CD4-positive, CD25-positive, alpha-beta regulatory T cell (primary cell): Measurements from ENCODE around the gene ABCC1. TPM values are rescaled to one million over a fixed set of nuclear protein-coding genes. Genes with fewer than 3 reads are reported as not detected.
A peak's percentile ranks its signal among the peaks of the same experiment; 100 is the strongest.
"Not testable (repeated sequence)": the region's sequence is repeated elsewhere in the genome, so short reads cannot be mapped to it uniquely, and the experiment has no call there.

Source experiments
- ATAC-seq, 2 donors: fragments of 150-1000 bp; cut with Tn5 transposase; one replicate each; pipeline ENCODE4 v1.10.0; 2021; ENCODE audit warnings: low read depth in 2 of 2, moderate number of reproducible peaks in 2 of 2, moderate library complexity in 1 of 2
- DNase-seq, 3 donors: peaks; one replicate each; pipeline versions ENCODE4 v3.0.0 to v3.0.0-alpha.2; 2012 to 2022; ENCODE audit warnings: mixed read lengths in 1 of 3
- H3K27ac ChIP-seq: one replicate; pipeline ENCODE4 v1.7.0; 2013; ENCODE audit warnings: mild to moderate bottlenecking, low read length; ENCODE audit not compliant: insufficient read depth, poor library complexity, severe bottlenecking
- H3K27me3 ChIP-seq: one replicate; pipeline ENCODE4 v1.7.0; 2013; ENCODE audit warnings: low read length; ENCODE audit not compliant: control insufficient read depth, insufficient read depth
- H3K36me3 ChIP-seq: one replicate; pipeline ENCODE4 v1.7.0; 2013; ENCODE audit warnings: mild to moderate bottlenecking, low read length, moderate library complexity; ENCODE audit not compliant: control insufficient read depth, insufficient read depth
- H3K4me1 ChIP-seq: 2 replicates; pipeline ENCODE4 v1.7.0; 2013; ENCODE audit warnings: mild to moderate bottlenecking, low read length; ENCODE audit not compliant: insufficient read depth, control insufficient read depth, poor library complexity, severe bottlenecking
- H3K4me3 ChIP-seq: one replicate; pipeline ENCODE4 v1.7.0; 2013; ENCODE audit warnings: low read depth, mild to moderate bottlenecking, low read length, moderate library complexity
- H3K9me3 ChIP-seq, 2 experiments: 1 replicate in 1 of 2; 2 replicates in 1 of 2; pipeline ENCODE4 v1.7.0; 2013; ENCODE audit warnings: low read length in 2 of 2, mild to moderate bottlenecking in 1 of 2, moderate library complexity in 1 of 2; ENCODE audit not compliant: control insufficient read depth in 2 of 2
- H3K27ac Mint-ChIP-seq, 3 donors: one replicate each; pipeline ENCODE4 v1.8.0; 2020 to 2022; ENCODE audit warnings: mild to moderate bottlenecking in 3 of 3, mixed read lengths in 3 of 3, moderate library complexity in 2 of 3
- H3K27me3 Mint-ChIP-seq: one replicate; pipeline ENCODE4 v1.8.0; 2022; ENCODE audit warnings: mild to moderate bottlenecking, mixed read lengths
- H3K36me3 Mint-ChIP-seq: one replicate; pipeline ENCODE4 v1.8.0; 2020; ENCODE audit warnings: mixed read lengths
- H3K4me1 Mint-ChIP-seq, 4 donors: one replicate each; pipeline ENCODE4 v1.8.0; 2020 to 2022; ENCODE audit warnings: mixed read lengths in 4 of 4, mild to moderate bottlenecking in 1 of 4
- H3K4me3 Mint-ChIP-seq, 4 donors: one replicate each; pipeline ENCODE4 v1.8.0; 2020 to 2022; ENCODE audit warnings: mild to moderate bottlenecking in 4 of 4, mixed read lengths in 4 of 4, moderate library complexity in 3 of 4
- H3K9me3 Mint-ChIP-seq, 7 donors: one replicate each; pipeline ENCODE4 v1.8.0; 2020 to 2022; ENCODE audit warnings: mixed read lengths in 7 of 7, mild to moderate bottlenecking in 3 of 7, moderate library complexity in 2 of 7
- polyA plus RNA-seq, 4 donors: library from polyadenylated mRNA; unstranded; fragments of 300-500 nt; fragmentation: Illumina TruSeq; gene quantifications; one replicate each; pipeline ENCODE4 v1.2.3, GENCODE V29; 2021
- total RNA-seq: library from RNA; stranded (reverse); gene quantifications from one replicate; pipeline ENCODE4 v1.2.3, GENCODE V29; 2022

The ABCC1 gene
- total and polyA plus RNA-seq, 5 donors from 2014 or later, result 6.9 to 103 (median 8.7) TPM

- peaks cover 21 to 80% (median 56%) of the 10 kb centered on the region in 4 donors for H3K4me1 Mint-ChIP-seq
- Histone ChIP-seq H3K36me3 (no peaks in the 10 kb centered on the region), H3K9me3 (no peaks in the 10 kb centered on the region), H3K27me3 (no peaks in the 10 kb centered on the region), H3K4me3 (no peak overlapping the region), H3K27ac (peak overlapping the region; percentile 14), H3K4me1 (peaks cover 74% of the 10 kb centered on the region)
- H3K9me3 Mint-ChIP-seq, result no peaks in the 10 kb centered on the region
- H3K27ac Mint-ChIP-seq, result peak overlapping the region; percentile 51 to 90 (median 76)
- H3K27me3 Mint-ChIP-seq, result peaks cover 4% of the 10 kb centered on the region
- peaks cover 17% of the 10 kb centered on the region for H3K36me3 Mint-ChIP-seq
- peak overlapping the region in 3 of 4 donors; percentile 45 to 93 (median 48) for H3K4me3 Mint-ChIP-seq
- DNase-seq, result no peak
- no peak for ATAC-seq
These were observed 4.8 kb downstream of the ABCC1 start for GRCh38 chr16:15953929-15954813.

- peak overlapping the region in 2 of 4 donors; percentile 43 to 64 for H3K4me3 Mint-ChIP-seq
- H3K27ac ChIP-seq, result no peak overlapping the region
- no peak for DNase-seq
These were observed 5.4 kb downstream of the ABCC1 start for GRCh38 chr16:15954814-15955151.

GRCh38 chr16:15955425-15955824 lies 6.0 kb downstream of the ABCC1 start:
- Mint-ChIP-seq H3K36me3 (peaks cover 24% of the 10 kb centered on the region), H3K27me3 (no peaks in the 10 kb centered on the region), H3K27ac (peak overlapping the region; percentile 89 to 93 (median 90)), H3K4me3 (peak overlapping the region in 3 of 4 donors; percentile 11 to 64 (median 22)), H3K9me3 (no peaks in the 10 kb centered on the region), H3K4me1 (peaks cover 21 to 88% (median 62%) of the 10 kb centered on the region in 4 donors)
- H3K4me1 ChIP-seq, result peaks cover 81% of the 10 kb centered on the region
- no peaks in the 10 kb centered on the region for H3K36me3 ChIP-seq
- H3K4me3 ChIP-seq, result no peak overlapping the region
- DNase-seq (no peak), ATAC-seq (no peak)
- peak overlapping the region; percentile 52 for H3K27ac ChIP-seq
- H3K27me3 ChIP-seq, result no peaks in the 10 kb centered on the region
- no peaks in the 10 kb centered on the region for H3K9me3 ChIP-seq

More at GRCh38 chr16:15954814-15955151, 5.4 kb downstream of the ABCC1 start:
- H3K4me1 ChIP-seq, result peaks cover 79% of the 10 kb centered on the region
- H3K27ac Mint-ChIP-seq, result peak overlapping the region; percentile 4 to 90 (median 76)
- H3K27me3 Mint-ChIP-seq, result peaks cover 4% of the 10 kb centered on the region
- no peak overlapping the region for H3K4me3 ChIP-seq
- H3K4me1 Mint-ChIP-seq, result peaks cover 21 to 86% (median 59%) of the 10 kb centered on the region in 4 donors
- H3K9me3 Mint-ChIP-seq, result no peaks in the 10 kb centered on the region
- no peak for ATAC-seq
- H3K27me3 ChIP-seq, result no peaks in the 10 kb centered on the region
- H3K36me3 ChIP-seq, result no peaks in the 10 kb centered on the region
- no peaks in the 10 kb centered on the region for H3K9me3 ChIP-seq
- peaks cover 18% of the 10 kb centered on the region for H3K36me3 Mint-ChIP-seq

DNA sequence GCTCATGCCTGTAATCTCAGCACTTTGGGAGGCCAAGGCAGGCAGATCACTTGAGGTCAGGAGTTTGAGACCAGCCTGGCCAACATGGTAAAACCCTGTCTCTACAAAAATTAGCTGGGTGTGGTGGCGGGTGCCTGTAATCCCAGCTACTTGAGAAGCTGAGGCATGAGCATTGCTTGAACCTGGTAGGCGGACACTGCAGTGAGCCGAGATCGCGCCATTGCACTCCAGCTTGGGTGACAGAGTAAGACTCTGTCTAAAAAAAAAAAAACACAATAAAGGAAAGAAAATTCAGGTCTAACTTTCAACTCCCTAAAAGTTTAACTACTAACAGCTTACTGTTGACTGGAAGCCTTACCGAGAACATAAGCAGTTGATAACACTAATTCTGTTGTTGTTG lies 6.7 kb downstream of the ABCC1 start:
- Mint-ChIP-seq H3K4me3 (peak overlapping the region in 3 of 4 donors; percentile 22 to 74 (median 64)), H3K27ac (peak overlapping the region; percentile 89 to 93 (median 90)), H3K36me3 (peaks cover 24% of the 10 kb centered on the region), H3K4me1 (peaks cover 21 to 90% (median 63%) of the 10 kb centered on the region in 4 donors)
- Histone ChIP-seq H3K4me1 (peaks cover 80% of the 10 kb centered on the region), H3K4me3 (peak overlapping the region; percentile 58), H3K27ac (peak overlapping the region; percentile 70)
- not testable (repeated sequence) for H3K27me3 ChIP-seq, H3K9me3 Mint-ChIP-seq, H3K36me3 ChIP-seq, ATAC-seq, H3K9me3 ChIP-seq, H3K27me3 Mint-ChIP-seq
- peak in 1 of 3 donors; percentile 36 for DNase-seq

DNA sequence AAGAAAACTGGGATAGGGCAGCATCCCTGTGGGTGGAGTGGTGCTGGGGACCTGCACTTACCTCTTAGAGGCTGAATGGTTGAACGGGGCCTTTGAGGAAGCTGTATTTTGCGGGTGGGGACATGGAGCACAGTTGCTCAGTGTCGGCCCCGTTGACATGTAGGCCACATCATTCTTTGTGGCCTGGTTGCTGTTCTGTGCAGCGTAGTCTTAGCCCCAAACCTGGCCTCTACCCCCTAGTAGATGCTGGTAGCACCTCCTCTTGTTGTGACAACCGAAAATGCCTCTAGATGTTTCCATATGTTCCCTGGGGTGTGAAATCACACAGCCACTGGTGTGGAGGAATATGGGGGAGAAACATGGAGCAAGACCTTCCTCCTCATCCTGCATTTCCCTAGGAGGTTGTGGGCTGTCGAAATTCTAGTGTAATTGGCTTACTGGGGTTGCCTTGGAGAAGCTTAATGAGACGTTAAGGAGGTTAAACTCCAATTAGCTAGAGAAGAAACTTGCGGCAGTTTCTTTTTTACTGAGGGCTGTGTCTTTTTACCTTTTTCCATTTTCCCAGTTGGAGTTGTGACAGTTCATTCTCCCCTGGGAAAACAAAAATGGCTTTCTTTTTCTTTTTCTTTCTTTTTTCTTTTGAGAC lies 9.4 kb downstream of the ABCC1 start:
- Mint-ChIP-seq H3K9me3 (peaks cover 0 to 6% (median 3%) of the 10 kb centered on the region in 7 donors), H3K4me1 (peaks cover 14 to 90% (median 61%) of the 10 kb centered on the region in 4 donors), H3K36me3 (peaks cover 31% of the 10 kb centered on the region), H3K4me3 (peak overlapping the region in 3 of 4 donors; percentile 33 to 76 (median 62)), H3K27ac (peak overlapping the region; percentile 97 to 98 (median 98)), H3K27me3 (peaks cover 8% of the 10 kb centered on the region)
- Histone ChIP-seq H3K4me1 (peaks cover 64% of the 10 kb centered on the region), H3K4me3 (peak overlapping the region; percentile 37), H3K27me3 (no peaks in the 10 kb centered on the region), H3K27ac (peak overlapping the region; percentile 98), H3K9me3 (peaks cover 0 to 7% of the 10 kb centered on the region in 2 experiments), H3K36me3 (no peaks in the 10 kb centered on the region)
- DNase-seq (no peak), ATAC-seq (no peak)

DNA sequence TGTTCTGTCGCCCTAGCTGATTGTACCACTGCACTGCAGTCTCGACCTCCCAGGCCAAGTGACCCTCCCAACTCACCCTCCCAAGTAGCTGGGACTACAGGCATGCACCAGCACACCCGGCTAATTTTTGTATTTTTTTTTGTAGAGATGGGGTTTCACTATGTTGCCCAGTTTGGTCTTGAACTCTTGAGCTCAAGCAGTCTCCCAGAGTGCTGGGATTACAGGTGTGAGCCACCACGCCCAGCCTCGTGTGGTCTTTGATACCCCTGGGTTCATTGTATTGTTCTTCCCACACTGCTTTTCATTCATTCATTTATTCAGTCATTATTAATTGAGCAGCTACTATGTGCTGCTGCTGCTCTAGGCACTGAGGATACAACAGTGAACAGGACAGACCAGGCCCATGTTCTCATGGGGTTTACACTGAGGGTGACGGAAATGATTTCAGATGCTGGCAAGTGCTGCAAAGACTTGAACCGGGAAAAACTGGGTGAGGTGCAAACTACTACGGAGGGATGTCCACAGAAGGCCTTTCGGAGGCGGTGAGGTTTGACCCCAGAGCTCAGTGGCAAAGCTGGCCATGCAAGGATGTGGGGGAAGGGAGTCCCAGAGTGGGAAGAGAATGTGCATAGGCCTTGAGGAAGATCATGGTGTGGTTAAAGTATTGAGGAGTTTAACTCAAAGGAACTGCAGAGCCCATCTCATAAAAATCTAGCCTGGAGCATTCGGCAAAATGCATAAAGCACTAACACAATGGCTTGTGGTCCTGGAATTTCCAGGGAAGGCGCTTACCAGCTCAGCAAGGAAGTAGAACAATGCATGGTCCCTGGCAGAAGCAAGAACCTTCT lies 10.9 kb downstream of the ABCC1 start:
- DNase-seq, result no peak
- H3K27ac ChIP-seq, result peak overlapping the region; percentile 98
- Mint-ChIP-seq H3K27me3 (peaks cover 8% of the 10 kb centered on the region), H3K36me3 (peaks cover 26% of the 10 kb centered on the region), H3K4me1 (peaks cover 14 to 89% (median 60%) of the 10 kb centered on the region in 4 donors), H3K27ac (peak overlapping the region; percentile 97 to 98 (median 98)), H3K4me3 (peak overlapping the region; percentile 76 to 87 (median 84)), H3K9me3 (peaks cover 0 to 6% (median 3%) of the 10 kb centered on the region in 7 donors)
- H3K9me3 ChIP-seq, result peaks cover 0 to 7% of the 10 kb centered on the region in 2 experiments
- ATAC-seq, result no peak
- H3K4me1 ChIP-seq, result peaks cover 55% of the 10 kb centered on the region
- H3K27me3 ChIP-seq, result no peaks in the 10 kb centered on the region
- H3K4me3 ChIP-seq, result peak overlapping the region; percentile 92
- H3K36me3 ChIP-seq, result no peaks in the 10 kb centered on the region

- H3K9me3 Mint-ChIP-seq, result peaks cover 0 to 6% (median 3%) of the 10 kb centered on the region in 7 donors
- DNase-seq, result peak; percentile 68 to 95 (median 89)
- Histone ChIP-seq H3K4me1 (peaks cover 56% of the 10 kb centered on the region), H3K9me3 (peaks cover 0 to 7% of the 10 kb centered on the region in 2 experiments), H3K27me3 (no peaks in the 10 kb centered on the region), H3K36me3 (no peaks in the 10 kb centered on the region), H3K27ac (peak overlapping the region; percentile 98), H3K4me3 (peak overlapping the region; percentile 92)
- peaks cover 8% of the 10 kb centered on the region for H3K27me3 Mint-ChIP-seq
- H3K4me3 Mint-ChIP-seq, result peak overlapping the region; percentile 76 to 87 (median 84)
- H3K36me3 Mint-ChIP-seq, result peaks cover 22% of the 10 kb centered on the region
- peak; percentile 91 to 92 for ATAC-seq
- peak overlapping the region; percentile 97 to 98 (median 98) for H3K27ac Mint-ChIP-seq
- H3K4me1 Mint-ChIP-seq, result peaks cover 13 to 89% (median 56%) of the 10 kb centered on the region in 4 donors
These were observed 11.7 kb downstream of the ABCC1 start for GRCh38 chr16:15961060-15961511.
